Omental fat pad (tissue), 4 donors: ENCODE results near the gene BET1L. TPM values are rescaled to one million over a fixed set of nuclear protein-coding genes. Genes with fewer than 3 reads are reported as not detected.

Experiments used
- ATAC-seq: fragments of 150-250 bp; one replicate; pipeline ENCODE4 v1.9.1; 2016; ENCODE audit warnings: mild to moderate bottlenecking, moderate library complexity; ENCODE audit not compliant: low FRiP score
- DNase-seq: peaks from one replicate; pipeline ENCODE4 v3.0.0-alpha.2; 2019; ENCODE audit warnings: low spot score
- CTCF ChIP-seq, 3 donors: fragments of 450-650 bp; IDR thresholded peaks; one replicate each; pipeline ENCODE4 v1.5.1; 2016 to 2017; ENCODE audit warnings: antibody characterized with exemption in 3 of 3, mild to moderate bottlenecking in 3 of 3, moderate library complexity in 2 of 3
- total RNA-seq, 4 donors: library from RNA; depleted of rRNA; stranded (reverse); fragments of >200 nt; gene quantifications; one replicate each; pipeline ENCODE4 v1.1.0, GENCODE V29; 2016

Gene BET1L
- total RNA-seq, 4 donors from 2014 or later: 18.4 to 29.1 (median 26.8) TPM

GRCh38 chr11:236774-237767 is 29.9 kb upstream of the BET1L start, which contains the start of gene PSMD13:
Gene PSMD13, plus strand, starts transcription at chr11:236976. Its CDS starts 74 bp downstream, at chr11:237050.
- ATAC-seq (peak; percentile 85), DNase-seq (peak; percentile 58)
- no peak for TF ChIP-seq CTCF (IDR thresholded peaks at IDR 0.05)

- ATAC-seq (peak; percentile 88), DNase-seq (peak; percentile 42)
- TF ChIP-seq CTCF (IDR thresholded peaks at IDR 0.05): no peak
These were observed 29.0 kb upstream of the BET1L start, which contains the start of gene SIRT3 for GRCh38 chr11:235997-236773. Gene SIRT3, minus strand, starts transcription at chr11:236342. Its CDS starts 14 bp downstream, at chr11:236328.

GRCh38 chr11:235609-235996 is 28.4 kb upstream of the BET1L start:
- no peak for ATAC-seq
- TF ChIP-seq CTCF (IDR thresholded peaks at IDR 0.05): no peak
- no peak for DNase-seq

- ATAC-seq: no peak
- DNase-seq: no peak
- TF ChIP-seq CTCF (IDR thresholded peaks at IDR 0.05): no peak
These were observed 28.0 kb upstream of the BET1L start for GRCh38 chr11:235180-235579.

- ATAC-seq (no peak), DNase-seq (no peak)
- no peak for TF ChIP-seq CTCF (IDR thresholded peaks at IDR 0.05)
These were observed 25.8 kb upstream of the BET1L start for GRCh38 chr11:232783-233565.

- no peak for TF ChIP-seq CTCF (IDR thresholded peaks at IDR 0.05)
- DNase-seq (no peak), ATAC-seq (no peak)
These were observed 23.2 kb upstream of the BET1L start for GRCh38 chr11:230431-230830.
